ENCODE results near the gene NUFIP1.
"Not testable (repeated sequence)": the region's sequence is repeated elsewhere in the genome, so short reads cannot be mapped to it uniquely, and the experiment has no call there.

NUFIP1 gene

GRCh38 chr13:44969551-44970484, 19.5 kb downstream of the NUFIP1 start:
- peak; percentile 8 for DNase-seq

GRCh38 chr13:44968434-44968815, 20.8 kb downstream of the NUFIP1 start:
- DNase-seq = no peak

GRCh38 chr13:44967704-44968433, 21.4 kb downstream of the NUFIP1 start:
- no peak for DNase-seq

GRCh38 chr13:44961997-44962396, 27.3 kb downstream of the NUFIP1 start:
- DNase-seq = no peak

- DNase-seq = no peak
Measured at GRCh38 chr13:44955406-44955805, 33.9 kb downstream of the NUFIP1 start.

- no peak for DNase-seq
Measured at GRCh38 chr13:44954224-44954623, 35.0 kb downstream of the NUFIP1 start.

GRCh38 chr13:44952671-44953070, 36.6 kb downstream of the NUFIP1 start:
- DNase-seq = no peak

GRCh38 chr13:44951184-44951583, 38.1 kb downstream of the NUFIP1 start:
- no peak for DNase-seq

- DNase-seq = not testable (repeated sequence)
Measured at GRCh38 chr13:44943411-44943810, 45.9 kb downstream of the NUFIP1 start.

GRCh38 chr13:44938854-44939253, 50.4 kb downstream of the NUFIP1 start:
- DNase-seq = no peak

GRCh38 chr13:44936246-44936645, 53.0 kb downstream of the NUFIP1 start:
- DNase-seq = no peak

GRCh38 chr13:44934724-44935123, 54.5 kb downstream of the NUFIP1 start:
- no peak for DNase-seq

- DNase-seq = no peak
Measured at GRCh38 chr13:44932850-44933251, 56.4 kb downstream of the NUFIP1 start.

GRCh38 chr13:44932171-44932849, 57.0 kb downstream of the NUFIP1 start:
- no peak for DNase-seq

- no peak for DNase-seq
Measured at GRCh38 chr13:44930963-44931623, 58.2 kb downstream of the NUFIP1 start.

GRCh38 chr13:44930280-44930679, 59.0 kb downstream of the NUFIP1 start:
- no peak for DNase-seq

GRCh38 chr13:44929692-44930091, 59.6 kb downstream of the NUFIP1 start:
- no peak for DNase-seq

- DNase-seq = no peak
Measured at GRCh38 chr13:44927968-44928367, 61.3 kb downstream of the NUFIP1 start.

- DNase-seq = peak; percentile 25
Measured at GRCh38 chr13:44921931-44922758, 67.1 kb downstream of the NUFIP1 start.

- DNase-seq = no peak
Measured at GRCh38 chr13:44921246-44921877, 67.9 kb downstream of the NUFIP1 start.

GRCh38 chr13:44920013-44920412, 69.3 kb downstream of the NUFIP1 start:
- no peak for DNase-seq
